ENCODE results near the gene HIVEP3.

GRCh38 chr1:41766041-41766440 lies 152.7 kb downstream of the HIVEP3 start:
- no peak for TF ChIP-seq CTCF (IDR thresholded peaks at IDR 0.05; ENCODE audit: poor library complexity)
- no peak for TF ChIP-seq EZH2phosphoT487 (IDR thresholded peaks at IDR 0.05; ENCODE audit: low read depth, severe bottlenecking, unreplicated experiment)
